ENCODE results near the gene LMNA. TPM values are rescaled to one million over a fixed set of nuclear protein-coding genes. Genes with fewer than 3 reads are reported as not detected.
"Not testable (repeated sequence)": the region's sequence is repeated elsewhere in the genome, so short reads cannot be mapped to it uniquely, and the experiment has no call there.

The LMNA gene
- total RNA-seq, 4 donors from 2014 or later: 574 to 977 (median 714) TPM

- no peak for DNase-seq (ENCODE audit: low spot score in 2 of 2)
- H3K4me3 ChIP-seq: peak overlapping the region; percentile 100
- WGBS: 33% methylated on average over 4 of the region's 4 CpGs
- no peaks in the 10 kb centered on the region for H3K27me3 ChIP-seq
- H3K4me1 ChIP-seq: peaks cover 52% of the 10 kb centered on the region
- H3K9me3 ChIP-seq: no peaks in the 10 kb centered on the region
- peak overlapping the region; percentile 100 for H3K27ac ChIP-seq
- no peak for TF ChIP-seq POLR2AphosphoS5 (IDR thresholded peaks at IDR 0.05)
- no peaks in the 10 kb centered on the region for H3K36me3 ChIP-seq
Observed at GRCh38 chr1:156113282-156113950, 1.1 kb upstream of the LMNA start.

GRCh38 chr1:156114919-156115513, 505 bp downstream of the LMNA start:
- Histone ChIP-seq H3K27ac (peak overlapping the region; percentile 100), H3K36me3 (no peaks in the 10 kb centered on the region), H3K4me3 (peak overlapping the region; percentile 100), H3K27me3 (no peaks in the 10 kb centered on the region), H3K9me3 (no peaks in the 10 kb centered on the region), H3K4me1 (peaks cover 61% of the 10 kb centered on the region)
- no peak for DNase-seq (ENCODE audit: low spot score in 2 of 2)
- WGBS: 0% methylated on average over 15 of the region's 49 CpGs
- no peak for TF ChIP-seq POLR2A (IDR thresholded peaks at IDR 0.05)
- TF ChIP-seq POLR2AphosphoS5 (IDR thresholded peaks at IDR 0.05): peak in 1 of 3 donors; percentile 93

GRCh38 chr1:156115514-156116374, 1.2 kb downstream of the LMNA start:
- Histone ChIP-seq H3K27ac (peak overlapping the region; percentile 100), H3K9me3 (no peaks in the 10 kb centered on the region), H3K4me3 (peak overlapping the region; percentile 100), H3K27me3 (no peaks in the 10 kb centered on the region), H3K4me1 (peaks cover 68% of the 10 kb centered on the region), H3K36me3 (no peaks in the 10 kb centered on the region)
- DNase-seq (ENCODE audit: low spot score in 2 of 2): peak in 1 of 2 donors; percentile 89
- WGBS: 3% methylated on average over 14 of the region's 19 CpGs
- TF ChIP-seq POLR2A (IDR thresholded peaks at IDR 0.05) (peak in 1 of 2 donors; percentile 46), CTCF (IDR thresholded peaks at IDR 0.05) (no peak), POLR2AphosphoS5 (IDR thresholded peaks at IDR 0.05) (peak in 1 of 3 donors; percentile 83), EP300 (IDR thresholded peaks at IDR 0.05) (no peak)

GRCh38 chr1:156116731-156117130, 2.2 kb downstream of the LMNA start:
- H3K27ac ChIP-seq: peak overlapping the region; percentile 100
- not testable (repeated sequence) for DNase-seq (ENCODE audit: low spot score in 2 of 2); H3K36me3 ChIP-seq; H3K27me3 ChIP-seq; H3K9me3 ChIP-seq
- H3K4me3 ChIP-seq: peak overlapping the region; percentile 100
- H3K4me1 ChIP-seq: peaks cover 75% of the 10 kb centered on the region
- 15% methylated on average over 5 of the region's 5 CpGs for WGBS

DNA sequence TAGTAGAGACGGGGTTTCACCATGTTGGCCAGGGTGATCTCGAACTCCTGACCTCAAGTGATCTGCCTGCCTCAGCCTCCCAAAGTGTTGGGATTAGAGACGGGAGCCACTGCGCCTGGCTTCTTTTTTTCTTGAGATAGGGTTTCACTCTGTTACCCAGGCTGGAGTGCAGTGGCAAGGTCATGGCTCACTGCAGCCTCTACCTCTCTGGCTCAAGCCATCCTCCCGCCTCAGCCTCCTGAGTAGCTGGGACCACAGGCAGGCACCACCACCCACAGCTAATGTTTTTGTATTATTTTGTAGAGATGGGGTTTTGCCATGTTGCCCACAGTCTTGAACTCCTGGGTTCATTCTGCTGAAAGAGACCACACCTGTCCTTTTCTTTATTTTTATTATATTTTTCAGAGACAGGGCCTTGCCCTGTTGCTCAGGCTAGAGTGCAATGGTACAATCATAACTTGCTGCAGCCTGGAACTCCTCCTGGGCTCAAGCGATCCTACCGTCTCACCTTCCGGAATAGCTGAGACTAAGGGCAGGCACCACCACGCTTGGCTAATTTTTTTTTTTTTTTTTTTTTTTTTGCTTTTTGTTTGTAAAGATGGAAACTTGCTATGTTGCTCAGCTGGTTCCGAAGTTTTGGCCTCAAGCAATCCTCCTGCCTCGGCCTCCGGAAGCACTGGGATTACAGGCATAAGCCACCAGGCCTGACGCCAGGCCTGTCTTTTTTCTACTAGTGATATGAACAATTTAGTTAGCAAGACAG, 3.1 kb downstream of the LMNA start:
- H3K27ac ChIP-seq: peak overlapping the region; percentile 100
- H3K9me3 ChIP-seq: no peaks in the 10 kb centered on the region
- TF ChIP-seq POLR2A (IDR thresholded peaks at IDR 0.05) (no peak), CTCF (IDR thresholded peaks at IDR 0.05) (no peak), POLR2AphosphoS5 (IDR thresholded peaks at IDR 0.05) (no peak), EP300 (IDR thresholded peaks at IDR 0.05) (no peak)
- WGBS: 6% methylated on average over 13 of the region's 13 CpGs
- DNase-seq (ENCODE audit: low spot score in 2 of 2): no peak
- no peaks in the 10 kb centered on the region for H3K36me3 ChIP-seq
- H3K27me3 ChIP-seq: no peaks in the 10 kb centered on the region
- H3K4me1 ChIP-seq: peaks cover 75% of the 10 kb centered on the region
- H3K4me3 ChIP-seq: peak overlapping the region; percentile 100

- WGBS: 7% methylated on average over 8 of the region's 8 CpGs
- H3K4me1 ChIP-seq: peaks cover 75% of the 10 kb centered on the region
- DNase-seq (ENCODE audit: low spot score in 2 of 2): no peak
- H3K36me3 ChIP-seq: no peaks in the 10 kb centered on the region
- peak overlapping the region; percentile 100 for H3K27ac ChIP-seq
- H3K4me3 ChIP-seq: peak overlapping the region; percentile 100
- H3K27me3 ChIP-seq: no peaks in the 10 kb centered on the region
- no peaks in the 10 kb centered on the region for H3K9me3 ChIP-seq
- TF ChIP-seq EP300 (IDR thresholded peaks at IDR 0.05): no peak
- peak in 1 of 3 donors; percentile 34 for TF ChIP-seq POLR2AphosphoS5 (IDR thresholded peaks at IDR 0.05)
Observed at GRCh38 chr1:156118177-156118868, 3.8 kb downstream of the LMNA start.
